GM12874 (cell line): ENCODE measurements around the gene GCNT1.

Experiments
- TF ChIP-seq, protein P1 (sequence below): IDR thresholded peaks from 2 replicates; pipeline ENCODE4 v1.5.1; 2011; ENCODE audit warnings: low read depth, mild to moderate bottlenecking, control low read depth, low read length, moderate library complexity; ENCODE audit not compliant: insufficient read depth

GCNT1 gene

DNA sequence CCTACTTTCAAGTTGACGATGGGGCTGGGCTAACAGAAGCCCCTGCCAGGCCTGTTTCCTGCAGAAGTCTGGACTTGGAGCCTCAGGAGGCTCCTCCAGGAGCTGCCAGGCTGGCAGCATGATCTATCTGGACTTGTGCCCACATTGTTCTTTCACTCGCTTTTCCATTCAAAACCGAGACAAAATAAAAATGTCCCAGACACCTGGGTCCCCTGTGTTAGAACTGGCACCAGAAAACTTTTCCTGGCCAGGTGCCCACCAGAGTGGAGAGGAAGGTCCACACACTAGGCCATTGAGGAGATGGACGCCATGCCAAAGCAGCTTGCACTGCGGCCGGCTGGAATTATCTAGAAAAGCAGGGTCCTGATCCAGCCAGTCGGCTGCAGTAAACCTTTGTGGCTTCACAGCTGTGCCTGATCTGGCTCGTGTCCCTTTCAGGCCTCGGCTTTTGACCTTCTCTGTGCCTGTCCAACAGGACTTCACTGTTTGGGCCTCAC, 78.2 kb downstream of the GCNT1 start:
- TF ChIP-seq, protein P1, sequence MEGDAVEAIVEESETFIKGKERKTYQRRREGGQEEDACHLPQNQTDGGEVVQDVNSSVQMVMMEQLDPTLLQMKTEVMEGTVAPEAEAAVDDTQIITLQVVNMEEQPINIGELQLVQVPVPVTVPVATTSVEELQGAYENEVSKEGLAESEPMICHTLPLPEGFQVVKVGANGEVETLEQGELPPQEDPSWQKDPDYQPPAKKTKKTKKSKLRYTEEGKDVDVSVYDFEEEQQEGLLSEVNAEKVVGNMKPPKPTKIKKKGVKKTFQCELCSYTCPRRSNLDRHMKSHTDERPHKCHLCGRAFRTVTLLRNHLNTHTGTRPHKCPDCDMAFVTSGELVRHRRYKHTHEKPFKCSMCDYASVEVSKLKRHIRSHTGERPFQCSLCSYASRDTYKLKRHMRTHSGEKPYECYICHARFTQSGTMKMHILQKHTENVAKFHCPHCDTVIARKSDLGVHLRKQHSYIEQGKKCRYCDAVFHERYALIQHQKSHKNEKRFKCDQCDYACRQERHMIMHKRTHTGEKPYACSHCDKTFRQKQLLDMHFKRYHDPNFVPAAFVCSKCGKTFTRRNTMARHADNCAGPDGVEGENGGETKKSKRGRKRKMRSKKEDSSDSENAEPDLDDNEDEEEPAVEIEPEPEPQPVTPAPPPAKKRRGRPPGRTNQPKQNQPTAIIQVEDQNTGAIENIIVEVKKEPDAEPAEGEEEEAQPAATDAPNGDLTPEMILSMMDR: no peak

DNA sequence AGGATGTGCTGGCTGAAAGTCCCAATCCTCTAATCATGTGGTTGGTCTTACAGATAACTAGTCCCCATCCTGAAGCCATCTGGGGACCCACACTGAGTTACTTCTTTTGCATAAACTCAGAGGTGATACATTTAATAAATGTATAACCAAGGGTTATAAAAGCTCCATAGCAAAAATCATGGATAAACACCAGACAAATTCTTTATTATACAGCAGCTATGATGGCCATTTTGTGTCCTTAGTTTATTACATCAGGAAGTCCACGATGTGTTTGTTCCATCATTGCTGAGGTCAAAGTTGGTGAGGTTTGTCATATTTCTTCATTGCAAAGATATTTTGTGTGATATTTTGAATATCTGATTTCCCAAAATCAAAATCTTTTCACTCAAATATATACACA, 80.2 kb downstream of the GCNT1 start:
- TF ChIP-seq, protein P1: no peak

DNA sequence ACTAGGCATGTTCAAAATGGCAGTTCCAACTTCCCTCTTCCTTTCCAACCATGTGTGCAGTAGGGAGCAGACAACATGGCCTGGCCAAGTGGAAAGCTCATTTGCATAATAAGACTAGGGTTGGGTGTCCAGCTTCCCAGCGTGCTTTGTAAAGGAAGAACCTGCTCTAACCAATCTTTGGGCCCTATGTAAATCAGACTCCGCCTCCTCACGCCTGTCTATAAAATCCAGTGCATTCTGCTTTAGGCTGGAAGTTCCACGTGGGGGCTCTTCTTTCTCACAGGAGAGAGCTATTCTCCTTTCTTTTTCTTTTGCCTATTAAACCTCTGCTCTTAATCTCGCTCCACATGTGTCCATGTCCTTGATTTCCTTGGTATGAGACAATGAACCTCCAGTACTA, 83.4 kb downstream of the GCNT1 start:
- TF ChIP-seq, protein P1: no peak

DNA sequence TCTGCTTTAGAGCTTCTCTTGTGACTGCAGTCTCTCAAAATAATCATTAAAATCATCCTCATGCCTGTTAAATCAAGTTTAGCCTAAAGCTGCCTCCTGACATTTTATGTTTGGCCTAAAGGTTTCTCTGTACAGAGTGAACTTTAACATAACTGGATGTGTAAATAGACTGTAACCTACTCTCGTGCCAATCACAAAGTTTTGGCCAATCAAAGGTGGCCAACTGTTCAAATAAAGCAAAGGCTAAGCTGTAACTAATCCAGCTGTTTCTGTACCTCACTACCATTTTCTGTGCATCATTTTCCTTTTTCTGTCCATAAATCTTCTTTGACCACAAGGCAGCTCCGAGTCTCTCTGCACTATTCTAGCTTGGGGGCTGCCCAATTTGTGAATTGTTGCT, 86.2 kb downstream of the GCNT1 start:
- TF ChIP-seq, protein P1: no peak

DNA sequence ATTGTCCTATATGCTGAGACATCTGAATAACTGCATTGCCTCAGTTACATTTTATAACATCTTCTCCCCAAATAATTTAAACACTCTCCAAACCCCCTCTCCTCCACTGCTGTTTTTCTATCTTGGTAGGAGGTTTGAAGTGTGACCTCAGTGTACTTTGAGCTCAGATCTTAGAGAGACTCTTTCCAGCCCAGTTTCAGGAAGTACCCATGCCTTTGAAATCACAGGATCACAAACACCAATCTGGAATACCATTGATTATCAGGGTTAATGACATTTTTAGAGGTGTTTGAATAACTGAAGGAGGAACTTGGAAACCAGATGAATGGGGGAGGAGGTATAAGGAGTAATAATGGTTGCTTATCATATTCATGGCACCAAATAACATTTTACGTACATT, 93.2 kb downstream of the GCNT1 start:
- TF ChIP-seq, protein P1: no peak

DNA sequence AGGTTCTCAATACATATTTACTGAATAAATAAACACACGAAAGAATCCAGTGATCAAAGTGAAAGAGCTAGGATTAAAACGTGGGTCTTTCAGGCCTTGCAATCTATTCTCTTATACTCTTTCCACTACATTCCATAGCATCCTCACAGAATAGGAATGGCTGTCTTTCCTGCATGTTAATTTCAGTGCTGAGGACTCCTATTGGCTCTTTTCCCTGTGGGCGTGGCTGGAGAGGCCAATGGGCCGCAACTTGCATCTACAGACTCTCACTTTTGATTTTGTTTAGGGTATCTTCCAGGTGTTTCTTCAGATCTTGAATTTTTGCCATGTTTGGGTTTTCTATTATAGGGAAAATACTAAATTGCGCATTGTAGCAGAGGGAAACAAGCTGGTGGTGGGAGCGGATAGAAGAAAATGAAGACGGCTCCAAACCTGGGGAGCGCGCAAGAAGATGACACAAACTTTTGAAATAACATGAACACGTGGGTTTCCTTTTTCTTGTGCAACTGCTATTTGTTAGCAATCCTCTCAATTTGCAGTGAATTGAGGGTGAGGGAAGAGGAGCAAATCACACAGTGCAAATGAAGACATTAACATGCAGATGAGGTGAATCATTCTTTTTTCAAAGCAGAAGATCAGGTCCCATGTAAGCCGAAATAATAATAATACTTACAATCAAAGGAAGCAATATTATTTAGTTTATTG, 93.9 kb downstream of the GCNT1 start:
- TF ChIP-seq, protein P1: no peak

DNA sequence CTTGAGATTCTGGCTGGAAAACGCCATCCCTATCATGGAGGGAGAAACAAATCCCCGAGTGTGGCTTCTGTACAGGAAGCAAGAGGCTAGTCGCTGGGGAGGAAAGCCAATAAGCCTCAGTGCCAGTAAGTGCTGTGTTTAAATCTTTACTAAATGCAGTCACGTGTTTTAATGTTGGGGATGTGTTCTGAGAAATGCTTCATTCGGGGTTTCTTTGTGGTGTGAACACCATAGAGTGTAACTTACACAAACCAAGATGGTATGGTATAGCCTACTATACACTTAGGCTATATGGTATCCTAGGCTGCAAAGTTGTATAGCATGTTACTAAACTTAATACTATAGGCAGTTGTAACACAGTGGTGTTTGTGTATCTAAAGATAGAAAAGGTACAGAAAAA, 94.7 kb downstream of the GCNT1 start:
- TF ChIP-seq, protein P1: no peak
